Liver (tissue), 3 donors: ENCODE data around the gene GUCY1A2.

Experiments used
- ATF3 ChIP-seq: IDR thresholded peaks from 2 replicates; pipeline ENCODE4 v1.6.1; 2016; ENCODE audit warnings: antibody characterized with exemption
- EGR1 ChIP-seq, 2 donors: IDR thresholded peaks; 2 replicates each; pipeline ENCODE4 v1.6.1; 2016 to 2018; ENCODE audit warnings: antibody characterized with exemption in 2 of 2, low read depth in 2 of 2
- FOXA1 ChIP-seq: IDR thresholded peaks from 2 replicates; pipeline ENCODE4 v1.6.1; 2016; ENCODE audit warnings: antibody characterized with exemption
- GABPA ChIP-seq, 2 donors: IDR thresholded peaks in 1 of 2; conservative IDR thresholded peaks in 1 of 2; 2 replicates each; pipeline ENCODE4 v1.6.1; 2016; ENCODE audit warnings: antibody characterized with exemption in 2 of 2, mild to moderate bottlenecking in 1 of 2, moderate library complexity in 1 of 2
- JUND ChIP-seq, 2 donors: IDR thresholded peaks; 2 replicates each; pipeline ENCODE4 v1.6.1; 2016; ENCODE audit warnings: antibody characterized with exemption in 2 of 2
- MAX ChIP-seq: IDR thresholded peaks from 2 replicates; pipeline ENCODE4 v1.6.1; 2016; ENCODE audit warnings: antibody characterized with exemption
- RAD21 ChIP-seq, 2 donors: IDR thresholded peaks; 2 replicates each; pipeline ENCODE4 v1.6.1; 2016; ENCODE audit warnings: antibody characterized with exemption in 2 of 2, mild to moderate bottlenecking in 2 of 2
- RXRA ChIP-seq, 2 donors: IDR thresholded peaks; 2 replicates each; pipeline ENCODE4 v1.6.1; 2017 to 2018; ENCODE audit warnings: antibody characterized with exemption in 2 of 2, mild to moderate bottlenecking in 1 of 2
- SP1 ChIP-seq: IDR thresholded peaks from 2 replicates; pipeline ENCODE4 v1.6.1; 2018; ENCODE audit warnings: antibody characterized with exemption, mild to moderate bottlenecking
- YY1 ChIP-seq: IDR thresholded peaks from 2 replicates; pipeline ENCODE4 v1.6.1; 2016; ENCODE audit warnings: antibody characterized with exemption, mild to moderate bottlenecking
- TF ChIP-seq, protein P1 (sequence below): fragments of 150-350 bp; IDR thresholded peaks from 2 replicates; pipeline ENCODE4 v1.5.1; 2017; ENCODE audit warnings: improper control_type of control experiment, low read depth, low read length; ENCODE audit not compliant: missing input control
- TF ChIP-seq, protein P2 (sequence below): IDR thresholded peaks from 2 replicates; pipeline ENCODE4 v1.6.1; 2016; ENCODE audit warnings: antibody characterized with exemption
- TF ChIP-seq, protein P3 (sequence below): IDR thresholded peaks from 2 replicates; pipeline ENCODE4 v1.6.1; 2016; ENCODE audit warnings: antibody characterized with exemption, mild to moderate bottlenecking
- donor health status: healthy.
- donor health status: healthy.

- TF ChIP-seq EGR1 (IDR thresholded peaks at IDR 0.05; ENCODE audit: low read depth in 2 of 2) = no peak
- TF ChIP-seq, protein P1, sequence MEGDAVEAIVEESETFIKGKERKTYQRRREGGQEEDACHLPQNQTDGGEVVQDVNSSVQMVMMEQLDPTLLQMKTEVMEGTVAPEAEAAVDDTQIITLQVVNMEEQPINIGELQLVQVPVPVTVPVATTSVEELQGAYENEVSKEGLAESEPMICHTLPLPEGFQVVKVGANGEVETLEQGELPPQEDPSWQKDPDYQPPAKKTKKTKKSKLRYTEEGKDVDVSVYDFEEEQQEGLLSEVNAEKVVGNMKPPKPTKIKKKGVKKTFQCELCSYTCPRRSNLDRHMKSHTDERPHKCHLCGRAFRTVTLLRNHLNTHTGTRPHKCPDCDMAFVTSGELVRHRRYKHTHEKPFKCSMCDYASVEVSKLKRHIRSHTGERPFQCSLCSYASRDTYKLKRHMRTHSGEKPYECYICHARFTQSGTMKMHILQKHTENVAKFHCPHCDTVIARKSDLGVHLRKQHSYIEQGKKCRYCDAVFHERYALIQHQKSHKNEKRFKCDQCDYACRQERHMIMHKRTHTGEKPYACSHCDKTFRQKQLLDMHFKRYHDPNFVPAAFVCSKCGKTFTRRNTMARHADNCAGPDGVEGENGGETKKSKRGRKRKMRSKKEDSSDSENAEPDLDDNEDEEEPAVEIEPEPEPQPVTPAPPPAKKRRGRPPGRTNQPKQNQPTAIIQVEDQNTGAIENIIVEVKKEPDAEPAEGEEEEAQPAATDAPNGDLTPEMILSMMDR = no peak
- TF ChIP-seq, protein P2, sequence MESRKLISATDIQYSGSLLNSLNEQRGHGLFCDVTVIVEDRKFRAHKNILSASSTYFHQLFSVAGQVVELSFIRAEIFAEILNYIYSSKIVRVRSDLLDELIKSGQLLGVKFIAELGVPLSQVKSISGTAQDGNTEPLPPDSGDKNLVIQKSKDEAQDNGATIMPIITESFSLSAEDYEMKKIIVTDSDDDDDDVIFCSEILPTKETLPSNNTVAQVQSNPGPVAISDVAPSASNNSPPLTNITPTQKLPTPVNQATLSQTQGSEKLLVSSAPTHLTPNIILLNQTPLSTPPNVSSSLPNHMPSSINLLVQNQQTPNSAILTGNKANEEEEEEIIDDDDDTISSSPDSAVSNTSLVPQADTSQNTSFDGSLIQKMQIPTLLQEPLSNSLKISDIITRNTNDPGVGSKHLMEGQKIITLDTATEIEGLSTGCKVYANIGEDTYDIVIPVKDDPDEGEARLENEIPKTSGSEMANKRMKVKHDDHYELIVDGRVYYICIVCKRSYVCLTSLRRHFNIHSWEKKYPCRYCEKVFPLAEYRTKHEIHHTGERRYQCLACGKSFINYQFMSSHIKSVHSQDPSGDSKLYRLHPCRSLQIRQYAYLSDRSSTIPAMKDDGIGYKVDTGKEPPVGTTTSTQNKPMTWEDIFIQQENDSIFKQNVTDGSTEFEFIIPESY = no peak
- no peak for TF ChIP-seq SP1
- TF ChIP-seq JUND (IDR thresholded peaks at IDR 0.05) = no peak
- no peak for TF ChIP-seq RAD21 (IDR thresholded peaks at IDR 0.05)
- no peak for TF ChIP-seq MAX
- TF ChIP-seq FOXA1 = no peak
- TF ChIP-seq ATF3 = no peak
- TF ChIP-seq, protein P3, sequence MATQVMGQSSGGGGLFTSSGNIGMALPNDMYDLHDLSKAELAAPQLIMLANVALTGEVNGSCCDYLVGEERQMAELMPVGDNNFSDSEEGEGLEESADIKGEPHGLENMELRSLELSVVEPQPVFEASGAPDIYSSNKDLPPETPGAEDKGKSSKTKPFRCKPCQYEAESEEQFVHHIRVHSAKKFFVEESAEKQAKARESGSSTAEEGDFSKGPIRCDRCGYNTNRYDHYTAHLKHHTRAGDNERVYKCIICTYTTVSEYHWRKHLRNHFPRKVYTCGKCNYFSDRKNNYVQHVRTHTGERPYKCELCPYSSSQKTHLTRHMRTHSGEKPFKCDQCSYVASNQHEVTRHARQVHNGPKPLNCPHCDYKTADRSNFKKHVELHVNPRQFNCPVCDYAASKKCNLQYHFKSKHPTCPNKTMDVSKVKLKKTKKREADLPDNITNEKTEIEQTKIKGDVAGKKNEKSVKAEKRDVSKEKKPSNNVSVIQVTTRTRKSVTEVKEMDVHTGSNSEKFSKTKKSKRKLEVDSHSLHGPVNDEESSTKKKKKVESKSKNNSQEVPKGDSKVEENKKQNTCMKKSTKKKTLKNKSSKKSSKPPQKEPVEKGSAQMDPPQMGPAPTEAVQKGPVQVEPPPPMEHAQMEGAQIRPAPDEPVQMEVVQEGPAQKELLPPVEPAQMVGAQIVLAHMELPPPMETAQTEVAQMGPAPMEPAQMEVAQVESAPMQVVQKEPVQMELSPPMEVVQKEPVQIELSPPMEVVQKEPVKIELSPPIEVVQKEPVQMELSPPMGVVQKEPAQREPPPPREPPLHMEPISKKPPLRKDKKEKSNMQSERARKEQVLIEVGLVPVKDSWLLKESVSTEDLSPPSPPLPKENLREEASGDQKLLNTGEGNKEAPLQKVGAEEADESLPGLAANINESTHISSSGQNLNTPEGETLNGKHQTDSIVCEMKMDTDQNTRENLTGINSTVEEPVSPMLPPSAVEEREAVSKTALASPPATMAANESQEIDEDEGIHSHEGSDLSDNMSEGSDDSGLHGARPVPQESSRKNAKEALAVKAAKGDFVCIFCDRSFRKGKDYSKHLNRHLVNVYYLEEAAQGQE = no peak
- TF ChIP-seq RXRA (IDR thresholded peaks at IDR 0.05) = no peak
- TF ChIP-seq YY1 = no peak
- no peak for TF ChIP-seq GABPA (IDR thresholded peaks at IDR 0.05 in 1 of 2, conservative IDR thresholded peaks at IDR 0.05 in 1 of 2)
These were observed 350.1 kb downstream of the GUCY1A2 start for GRCh38 chr11:106668147-106668546.
